Vagina (tissue), 2 donors: ENCODE measurements around the gene LRRC36.

ENCODE experiments used
- CTCF ChIP-seq, 3 experiments: fragments of 450-650 bp in 2 of 3; fragments of 200-600 bp in 1 of 3; sonication (generic) in 1 of 3; IDR thresholded peaks; one replicate each; pipeline ENCODE4 v1.5.1; 2017 to 2019; ENCODE audit warnings: antibody characterized with exemption in 3 of 3, mild to moderate bottlenecking in 2 of 3, moderate library complexity in 2 of 3
- POLR2A ChIP-seq, 2 donors: fragments of 450-650 bp; IDR thresholded peaks; one replicate each; pipeline ENCODE4 v1.6.1; 2017; ENCODE audit warnings: antibody characterized with exemption in 2 of 2, mild to moderate bottlenecking in 2 of 2, moderate library complexity in 2 of 2

- no peak for TF ChIP-seq CTCF (IDR thresholded peaks at IDR 0.05)
- no peak for TF ChIP-seq POLR2A (IDR thresholded peaks at IDR 0.05)
These were observed 92.9 kb downstream of the LRRC36 start for GRCh38 chr16:67419502-67419901.
